HS-5 (cell line): Measurements from ENCODE around the gene PRDM10.
"Not testable (repeated sequence)": the region's sequence is repeated elsewhere in the genome, so short reads cannot be mapped to it uniquely, and the experiment has no call there.

Source experiments
- DNase-seq: peaks from one replicate; pipeline ENCODE4 v3.0.0-alpha.2; 2012; ENCODE audit warnings: low read depth

PRDM10 gene

GRCh38 chr11:129976328-129976727 lies 26.3 kb downstream of the PRDM10 start:
- no peak for DNase-seq

GRCh38 chr11:129975543-129975942 lies 27.1 kb downstream of the PRDM10 start:
- no peak for DNase-seq

- DNase-seq = no peak
These were observed 28.0 kb downstream of the PRDM10 start for GRCh38 chr11:129974672-129975071.

- DNase-seq = no peak
These were observed 28.4 kb downstream of the PRDM10 start for GRCh38 chr11:129974237-129974636.

- DNase-seq = no peak
These were observed 28.8 kb downstream of the PRDM10 start for GRCh38 chr11:129973809-129974208.

GRCh38 chr11:129973068-129973467 lies 29.6 kb downstream of the PRDM10 start:
- no peak for DNase-seq

GRCh38 chr11:129972611-129973010 lies 30.0 kb downstream of the PRDM10 start:
- DNase-seq = no peak

GRCh38 chr11:129971856-129972255 lies 30.8 kb downstream of the PRDM10 start:
- not testable (repeated sequence) for DNase-seq

- no peak for DNase-seq
These were observed 32.7 kb downstream of the PRDM10 start for GRCh38 chr11:129969920-129970319.

GRCh38 chr11:129968591-129969419 lies 33.8 kb downstream of the PRDM10 start:
- no peak for DNase-seq

- DNase-seq = no peak
These were observed 34.6 kb downstream of the PRDM10 start for GRCh38 chr11:129967996-129968395.

GRCh38 chr11:129965248-129965647 lies 37.4 kb downstream of the PRDM10 start:
- DNase-seq = no peak

- DNase-seq = peak; percentile 66
These were observed 42.1 kb downstream of the PRDM10 start for GRCh38 chr11:129960216-129961214.

- no peak for DNase-seq
These were observed 42.9 kb downstream of the PRDM10 start for GRCh38 chr11:129959687-129960086.

- DNase-seq = no peak
These were observed 47.4 kb downstream of the PRDM10 start for GRCh38 chr11:129955282-129955681.

GRCh38 chr11:129954703-129955102 lies 47.9 kb downstream of the PRDM10 start:
- not testable (repeated sequence) for DNase-seq

- DNase-seq = no peak
These were observed 50.8 kb downstream of the PRDM10 start for GRCh38 chr11:129951866-129952262.

GRCh38 chr11:129951201-129951865 lies 51.3 kb downstream of the PRDM10 start:
- DNase-seq = no peak

GRCh38 chr11:129950101-129951091 lies 52.2 kb downstream of the PRDM10 start:
- no peak for DNase-seq

- no peak for DNase-seq
These were observed 53.6 kb downstream of the PRDM10 start for GRCh38 chr11:129948926-129949466.

GRCh38 chr11:129947474-129947873 lies 55.2 kb downstream of the PRDM10 start:
- no peak for DNase-seq
